Prostate gland (tissue), 2 donors: ENCODE data around the gene ASH1L.

Experiments used
- CTCF ChIP-seq, 4 experiments: fragments of 200-600 bp in 2 of 4; fragments of 450-650 bp in 2 of 4; sonication (generic) in 2 of 4; IDR thresholded peaks; 1 replicate in 3 of 4; 2 replicates in 1 of 4; pipeline ENCODE4 v1.5.1; 2016 to 2019; ENCODE audit warnings: antibody characterized with exemption in 4 of 4, mild to moderate bottlenecking in 2 of 4, moderate library complexity in 2 of 4
- POLR2A ChIP-seq: fragments of 450-650 bp; IDR thresholded peaks from one replicate; pipeline ENCODE4 v1.6.1; 2016; ENCODE audit warnings: antibody characterized with exemption, mild to moderate bottlenecking
- POLR2AphosphoS5 ChIP-seq: sonication (generic); formaldehyde crosslinking; IDR thresholded peaks from one replicate; pipeline ENCODE4 v1.6.1; 2017; ENCODE audit warnings: antibody characterized with exemption

DNA sequence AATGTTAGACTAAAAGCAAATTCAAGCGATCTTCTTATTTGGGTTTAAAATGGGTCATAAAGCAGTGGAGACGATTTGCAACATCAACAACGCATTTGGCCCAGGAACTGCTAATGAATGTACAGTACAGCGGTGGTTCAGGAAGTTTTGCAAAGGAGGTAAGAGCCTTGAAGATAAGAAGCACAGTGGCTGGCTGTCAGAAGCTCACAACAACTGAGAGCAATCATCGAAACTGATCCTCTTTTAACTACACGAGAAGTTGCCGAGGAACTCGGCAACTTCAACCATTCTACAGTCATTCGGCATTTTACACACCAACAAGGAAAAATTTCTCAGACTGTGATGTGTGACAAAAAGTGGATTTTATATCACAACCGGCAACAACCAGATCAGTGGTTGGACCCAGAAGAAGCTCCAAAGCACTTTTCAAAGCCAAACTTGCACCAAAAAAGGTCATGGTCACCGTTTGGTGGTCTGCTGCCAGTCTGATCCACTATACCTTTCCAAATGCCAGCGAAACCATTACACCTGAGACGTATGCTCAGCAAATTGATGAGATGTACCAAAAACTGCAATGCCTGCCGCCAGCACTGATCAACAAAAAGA lies 47.9 kb downstream of the ASH1L start:
- TF ChIP-seq CTCF (IDR thresholded peaks at IDR 0.05) (no peak), POLR2A (no peak), POLR2AphosphoS5 (no peak)
